SK-N-SH (cell line): ENCODE results near the gene JMJD4. TPM values are rescaled to one million over a fixed set of nuclear protein-coding genes. Genes with fewer than 3 reads are reported as not detected.

ENCODE experiments used
- CTCF ChIA-PET: fragments of 300-600, 350-600 bp; formaldehyde crosslinking; extraction: SDS; loops from one replicate; lab custom pipeline; 2021; lab: Yijun Ruan, JAX
- POLR2A ChIA-PET: fragments of 350-600 bp; sonication (Branson Sonifier 250); formaldehyde crosslinking; extraction: SDS; loops from one replicate; lab custom pipeline; 2020; ENCODE audit warnings: antibody characterized with exemption, inconsistent platforms; lab: Yijun Ruan, JAX
- DNase-seq: peaks from one replicate; pipeline ENCODE4 v3.0.0; 2012
- H2AFZ ChIP-seq: fragments of 200-600 bp; sonication (generic); 2 replicates; pipeline ENCODE4 v1.8.1; 2016; ENCODE audit warnings: antibody characterized with exemption, mild to moderate bottlenecking, low read depth
- H3F3A ChIP-seq: fragments of 200-600 bp; sonication (generic); replicated peaks from 2 replicates; pipeline ENCODE3; 2016; ENCODE audit warnings: antibody characterized with exemption, mild to moderate bottlenecking; ENCODE audit not compliant: insufficient read depth
- H3K27ac ChIP-seq, 2 experiments: fragments of 200-500 bp in 1 of 2; fragments of 200-600 bp in 1 of 2; sonication (Bioruptor generic) in 1 of 2; sonication (generic), shearing (Covaris generic) in 1 of 2; 2 replicates each; pipeline versions ENCODE4 v1.5.1 to v1.6.1; 2014 to 2016; ENCODE audit warnings: low read depth in 2 of 2, inconsistent platforms in 1 of 2, low read length in 1 of 2, mild to moderate bottlenecking in 1 of 2, mixed read lengths in 1 of 2
- H3K27me3 ChIP-seq: fragments of 200-600 bp; sonication (generic), shearing (Covaris generic); 2 replicates; pipeline ENCODE4 v1.6.1; 2016; ENCODE audit warnings: mixed run types; ENCODE audit not compliant: insufficient read depth
- H3K36me3 ChIP-seq, 2 experiments: fragments of 200-500 bp in 1 of 2; fragments of 200-600 bp in 1 of 2; sonication (Bioruptor generic) in 1 of 2; sonication (generic) in 1 of 2; replicated peaks in 1 of 2; 2 replicates each; pipeline versions ENCODE3 to v1.5.1; 2014 to 2016; ENCODE audit warnings: low read length in 1 of 2, mild to moderate bottlenecking in 1 of 2; ENCODE audit not compliant: insufficient read depth in 2 of 2, control insufficient read depth in 1 of 2
- H3K4me1 ChIP-seq, 2 experiments: fragments of 200-500 bp in 1 of 2; fragments of 200-600 bp in 1 of 2; sonication (Bioruptor generic) in 1 of 2; sonication (generic), shearing (Covaris generic) in 1 of 2; 2 replicates each; pipeline versions ENCODE4 v1.5.1 to v1.6.1; 2014 to 2016; ENCODE audit warnings: low read depth in 1 of 2, low read length in 1 of 2, mixed run types in 1 of 2; ENCODE audit not compliant: insufficient read depth in 2 of 2, control insufficient read depth in 1 of 2
- H3K4me2 ChIP-seq: fragments of 200-600 bp; sonication (generic), shearing (Covaris generic); 2 replicates; pipeline ENCODE4 v1.6.1; 2017; ENCODE audit warnings: mixed run types
- H3K4me3 ChIP-seq, 2 experiments: fragments of 200-500 bp in 1 of 2; fragments of 200-600 bp in 1 of 2; sonication (Bioruptor generic) in 1 of 2; sonication (generic), shearing (Covaris generic) in 1 of 2; 2 replicates each; pipeline versions ENCODE4 v1.5.1 to v1.8.1; 2014 to 2016; ENCODE audit warnings: low read depth in 2 of 2, inconsistent platforms in 1 of 2, low read length in 1 of 2, mild to moderate bottlenecking in 1 of 2, mixed read lengths in 1 of 2, moderate library complexity in 1 of 2
- H3K79me2 ChIP-seq: fragments of 200-600 bp; sonication (generic); 2 replicates; pipeline ENCODE4 v1.8.1; 2017; ENCODE audit warnings: mild to moderate bottlenecking; ENCODE audit not compliant: insufficient read depth
- H3K9ac ChIP-seq: fragments of 200-600 bp; sonication (generic); 2 replicates; pipeline ENCODE4 v1.6.1; 2017; ENCODE audit warnings: mixed run types
- H3K9me2 ChIP-seq: fragments of 200-600 bp; sonication (generic); 2 replicates; pipeline ENCODE4 v1.6.1; 2017; ENCODE audit warnings: mixed run types
- H3K9me3 ChIP-seq: fragments of 200-600 bp; sonication (generic); 2 replicates; pipeline ENCODE4 v1.6.1; 2017; ENCODE audit warnings: mixed run types, mild to moderate bottlenecking, moderate library complexity
- H4K20me1 ChIP-seq: fragments of 200-600 bp; sonication (generic); 2 replicates; pipeline ENCODE4 v1.6.1; 2017; ENCODE audit warnings: mild to moderate bottlenecking, mixed run types; ENCODE audit not compliant: insufficient read depth
- ELF1 ChIP-seq: IDR thresholded peaks from 2 replicates; pipeline ENCODE4 v1.4.0; 2012
- EZH2phosphoT487 ChIP-seq: fragments of 200-600 bp; sonication (generic); IDR thresholded peaks from 2 replicates; pipeline ENCODE4 v1.6.1; 2017; ENCODE audit warnings: low read depth, mixed run types, mild to moderate bottlenecking, antibody characterized with exemption, moderate library complexity, borderline replicate concordance
- FOSL2 ChIP-seq: IDR thresholded peaks from 2 replicates; pipeline ENCODE4 v1.4.0; 2012; ENCODE audit warnings: low read depth, mild to moderate bottlenecking, moderate library complexity, borderline replicate concordance
- FOXJ3 ChIP-seq: sonication (generic); formaldehyde crosslinking; IDR thresholded peaks from 2 replicates; pipeline ENCODE4 v1.5.1; 2020; ENCODE audit warnings: mild to moderate bottlenecking, missing genetic modification reagents
- GATA2 ChIP-seq: sonication (generic); formaldehyde crosslinking; IDR thresholded peaks from 2 replicates; pipeline ENCODE4 v1.5.0; 2020; ENCODE audit warnings: mild to moderate bottlenecking, missing genetic modification reagents
- MXI1 ChIP-seq: IDR thresholded peaks from 2 replicates; pipeline ENCODE4 v1.6.1; 2012; ENCODE audit warnings: mild to moderate bottlenecking, low read depth, low read length, improper control_type of control experiment
- NFIC ChIP-seq: IDR thresholded peaks from 2 replicates; pipeline ENCODE4 v1.4.0; 2012; ENCODE audit warnings: borderline replicate concordance
- PBX3 ChIP-seq: IDR thresholded peaks from 2 replicates; pipeline ENCODE4; 2012
- POLR2AphosphoS5 ChIP-seq: IDR thresholded peaks from 2 replicates; pipeline ENCODE4 v1.6.1; 2012; ENCODE audit warnings: low read depth, low read length
- RFX5 ChIP-seq: IDR thresholded peaks from 2 replicates; pipeline ENCODE4 v1.6.1; 2012; ENCODE audit warnings: mild to moderate bottlenecking, improper control_type of control experiment, low read length
- RXRA ChIP-seq: IDR thresholded peaks from 2 replicates; pipeline ENCODE4 v1.4.0; 2012; ENCODE audit warnings: low read depth, mild to moderate bottlenecking, borderline replicate concordance
- SIN3A ChIP-seq: IDR thresholded peaks from 2 replicates; pipeline ENCODE4 v1.6.1; 2012; ENCODE audit warnings: low read depth, mild to moderate bottlenecking, low read length, moderate library complexity, borderline replicate concordance
- SMC3 ChIP-seq: IDR thresholded peaks from 2 replicates; pipeline ENCODE4 v1.6.1; 2012; ENCODE audit warnings: low read depth, low read length, improper control_type of control experiment
- TCF12 ChIP-seq: IDR thresholded peaks from 2 replicates; pipeline ENCODE4 v1.4.0; 2012
- ZBTB33 ChIP-seq: IDR thresholded peaks from 2 replicates; pipeline ENCODE4 v1.4.0; 2012; ENCODE audit warnings: low read depth, borderline replicate concordance
- WGBS: methylation state at CpG from one replicate; pipeline ENCODE4 v1.1.6; 2017; ENCODE audit warnings: low lambda C conversion rate; 5-methylcytosine and 5-hydroxymethylcytosine counted together
- polyA plus RNA-seq, 3 experiments: library from polyadenylated mRNA; depleted of rRNA; stranded (reverse); fragments of >200 nt; gene quantifications; 2 replicates each; pipeline ENCODE4 v1.2.3, GENCODE V29; 2012
- TF ChIP-seq, protein P1 (sequence below): IDR thresholded peaks from 2 replicates; pipeline ENCODE4 v1.4.0; 2012; ENCODE audit warnings: low read depth, borderline replicate concordance
- TF ChIP-seq, protein P2 (sequence below): fragments of 200-600 bp; sonication (generic); IDR thresholded peaks from 2 replicates; pipeline ENCODE4 v1.6.1; 2017; ENCODE audit warnings: antibody characterized with exemption, mild to moderate bottlenecking, moderate library complexity
- TF ChIP-seq, protein P3 (sequence below): fragments of 150-350 bp; IDR thresholded peaks from 2 replicates; pipeline ENCODE4 v1.6.1; 2016; ENCODE audit warnings: mild to moderate bottlenecking, low read depth, low read length

The JMJD4 gene
- polyA plus RNA-seq, 1 of the 3 experiments (the other 2 are of a cell fraction): 15.0 TPM

GRCh38 chr1:227744668-227745067 lies 9.6 kb upstream of the JMJD4 start:
- H3K36me3 ChIP-seq: peaks cover 6 to 28% of the 10 kb centered on the region in 2 experiments
- H3K4me1 ChIP-seq: no peaks in the 10 kb centered on the region; a peak in 1 of 4 replicates
- no peaks in the 10 kb centered on the region for H3K9me2 ChIP-seq
- DNase-seq: no peak
- H3K9ac ChIP-seq: no peak overlapping the region
- H2AFZ ChIP-seq: no peak overlapping the region
- H3F3A ChIP-seq: no peaks in the 10 kb centered on the region
- H3K4me3 ChIP-seq: no peak overlapping the region
- no peak overlapping the region for H3K27ac ChIP-seq
- ChIA-PET CTCF (interaction anchor here (2.5 kb wide), 1 partner anchor 18 kb away, joined by 9 read pairs; no protein-coding TSS in a partner anchor), POLR2A (no interaction called here)
- WGBS: 88% methylated on average over 7 of the region's 8 CpGs
- peaks cover 56% of the 10 kb centered on the region for H4K20me1 ChIP-seq
- no peak overlapping the region for H3K4me2 ChIP-seq
- H3K79me2 ChIP-seq: peaks cover 48% of the 10 kb centered on the region
- H3K27me3 ChIP-seq: no peaks in the 10 kb centered on the region
- TF ChIP-seq EZH2phosphoT487 (no peak), MXI1 (no peak), FOXJ3 (CRISPR knock-in tag) (no peak), SIN3A (no peak), TCF12 (no peak), FOSL2 (no peak), RFX5 (no peak), ELF1 (no peak), NFIC (no peak), ZBTB33 (no peak), RXRA (no peak), SMC3 (no peak), PBX3 (no peak), GATA2 (CRISPR knock-in tag) (no peak), POLR2AphosphoS5 (no peak)
- TF ChIP-seq, protein P1, sequence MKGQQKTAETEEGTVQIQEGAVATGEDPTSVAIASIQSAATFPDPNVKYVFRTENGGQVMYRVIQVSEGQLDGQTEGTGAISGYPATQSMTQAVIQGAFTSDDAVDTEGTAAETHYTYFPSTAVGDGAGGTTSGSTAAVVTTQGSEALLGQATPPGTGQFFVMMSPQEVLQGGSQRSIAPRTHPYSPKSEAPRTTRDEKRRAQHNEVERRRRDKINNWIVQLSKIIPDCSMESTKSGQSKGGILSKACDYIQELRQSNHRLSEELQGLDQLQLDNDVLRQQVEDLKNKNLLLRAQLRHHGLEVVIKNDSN: no peak
- TF ChIP-seq, protein P2, sequence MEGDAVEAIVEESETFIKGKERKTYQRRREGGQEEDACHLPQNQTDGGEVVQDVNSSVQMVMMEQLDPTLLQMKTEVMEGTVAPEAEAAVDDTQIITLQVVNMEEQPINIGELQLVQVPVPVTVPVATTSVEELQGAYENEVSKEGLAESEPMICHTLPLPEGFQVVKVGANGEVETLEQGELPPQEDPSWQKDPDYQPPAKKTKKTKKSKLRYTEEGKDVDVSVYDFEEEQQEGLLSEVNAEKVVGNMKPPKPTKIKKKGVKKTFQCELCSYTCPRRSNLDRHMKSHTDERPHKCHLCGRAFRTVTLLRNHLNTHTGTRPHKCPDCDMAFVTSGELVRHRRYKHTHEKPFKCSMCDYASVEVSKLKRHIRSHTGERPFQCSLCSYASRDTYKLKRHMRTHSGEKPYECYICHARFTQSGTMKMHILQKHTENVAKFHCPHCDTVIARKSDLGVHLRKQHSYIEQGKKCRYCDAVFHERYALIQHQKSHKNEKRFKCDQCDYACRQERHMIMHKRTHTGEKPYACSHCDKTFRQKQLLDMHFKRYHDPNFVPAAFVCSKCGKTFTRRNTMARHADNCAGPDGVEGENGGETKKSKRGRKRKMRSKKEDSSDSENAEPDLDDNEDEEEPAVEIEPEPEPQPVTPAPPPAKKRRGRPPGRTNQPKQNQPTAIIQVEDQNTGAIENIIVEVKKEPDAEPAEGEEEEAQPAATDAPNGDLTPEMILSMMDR: no peak
- TF ChIP-seq, protein P3, sequence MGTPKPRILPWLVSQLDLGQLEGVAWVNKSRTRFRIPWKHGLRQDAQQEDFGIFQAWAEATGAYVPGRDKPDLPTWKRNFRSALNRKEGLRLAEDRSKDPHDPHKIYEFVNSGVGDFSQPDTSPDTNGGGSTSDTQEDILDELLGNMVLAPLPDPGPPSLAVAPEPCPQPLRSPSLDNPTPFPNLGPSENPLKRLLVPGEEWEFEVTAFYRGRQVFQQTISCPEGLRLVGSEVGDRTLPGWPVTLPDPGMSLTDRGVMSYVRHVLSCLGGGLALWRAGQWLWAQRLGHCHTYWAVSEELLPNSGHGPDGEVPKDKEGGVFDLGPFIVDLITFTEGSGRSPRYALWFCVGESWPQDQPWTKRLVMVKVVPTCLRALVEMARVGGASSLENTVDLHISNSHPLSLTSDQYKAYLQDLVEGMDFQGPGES: no peak
- H3K9me3 ChIP-seq: no peaks in the 10 kb centered on the region
